ENCODE measurements around the gene IST1. TPM values are rescaled to one million over a fixed set of nuclear protein-coding genes. Genes with fewer than 3 reads are reported as not detected.
"Not testable (repeated sequence)": the region's sequence is repeated elsewhere in the genome, so short reads cannot be mapped to it uniquely, and the experiment has no call there.

Gene IST1
- total RNA-seq, 2 experiments from 2014 or later: 191 to 192 TPM

DNA sequence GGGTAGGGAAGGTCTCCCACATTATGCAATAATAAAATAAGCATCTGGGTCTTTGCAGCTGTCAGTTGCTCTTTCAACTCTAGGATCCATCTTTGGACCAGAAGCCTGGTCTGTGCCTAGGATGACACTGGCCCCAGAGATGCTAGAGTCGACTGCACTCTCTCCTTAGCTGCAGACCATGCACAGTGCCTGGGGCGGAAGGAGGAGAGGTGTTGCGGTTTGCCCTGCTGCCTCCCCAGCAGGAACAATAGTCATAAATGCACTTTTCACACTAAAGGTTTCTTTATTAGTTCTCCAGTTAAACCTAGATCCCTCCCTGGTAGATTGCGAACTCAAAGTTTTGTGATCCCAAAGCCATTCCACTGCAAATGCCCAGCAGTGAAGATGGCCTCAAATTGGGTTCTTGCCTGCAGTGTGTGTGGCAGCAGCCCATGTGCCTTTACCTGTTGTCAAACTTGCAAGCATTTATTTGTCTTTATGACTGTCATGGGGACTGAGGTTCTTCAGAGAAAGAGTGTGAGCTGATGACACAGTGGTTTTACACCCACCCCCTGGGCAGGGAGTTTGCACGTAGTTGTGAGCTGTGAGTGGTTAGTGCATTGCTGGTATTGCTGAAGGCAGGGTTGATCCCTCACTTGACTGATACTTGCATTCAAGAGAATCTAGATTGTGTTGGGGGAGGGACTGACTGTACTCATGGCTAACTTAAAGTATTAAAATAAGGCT is 39.2 kb upstream of the IST1 start:
- Mint-ChIP-seq H3K4me1 (ENCODE audit: low read depth) (peaks cover 50% of the 10 kb centered on the region), H3K36me3 (peaks cover 23% of the 10 kb centered on the region), H3K4me3 (no peak overlapping the region), H3K9me3 (no peaks in the 10 kb centered on the region), H3K27me3 (no peaks in the 10 kb centered on the region), H3K27ac (peak overlapping the region; percentile 86)
- intact Hi-C loops (cut with micrococcal nuclease): loop anchor here (1.0 kb wide), 3 partner anchors 11 to 26 kb away; partner anchors contain the start of gene ATXN1L
- ChIA-PET POLR2A (interaction anchor here (1.2 kb wide), 1 partner anchor 14 kb away, joined by 5 read pairs; no protein-coding TSS in a partner anchor), CTCF (interaction anchor here (1.6 to 6.4 kb wide), 3 partner anchors 9 to 106 kb away, joined by 4 to 34 read pairs (median 9); partner anchors contain the start of gene ZNF821)
- DNase-seq: peak; percentile 72

DNA sequence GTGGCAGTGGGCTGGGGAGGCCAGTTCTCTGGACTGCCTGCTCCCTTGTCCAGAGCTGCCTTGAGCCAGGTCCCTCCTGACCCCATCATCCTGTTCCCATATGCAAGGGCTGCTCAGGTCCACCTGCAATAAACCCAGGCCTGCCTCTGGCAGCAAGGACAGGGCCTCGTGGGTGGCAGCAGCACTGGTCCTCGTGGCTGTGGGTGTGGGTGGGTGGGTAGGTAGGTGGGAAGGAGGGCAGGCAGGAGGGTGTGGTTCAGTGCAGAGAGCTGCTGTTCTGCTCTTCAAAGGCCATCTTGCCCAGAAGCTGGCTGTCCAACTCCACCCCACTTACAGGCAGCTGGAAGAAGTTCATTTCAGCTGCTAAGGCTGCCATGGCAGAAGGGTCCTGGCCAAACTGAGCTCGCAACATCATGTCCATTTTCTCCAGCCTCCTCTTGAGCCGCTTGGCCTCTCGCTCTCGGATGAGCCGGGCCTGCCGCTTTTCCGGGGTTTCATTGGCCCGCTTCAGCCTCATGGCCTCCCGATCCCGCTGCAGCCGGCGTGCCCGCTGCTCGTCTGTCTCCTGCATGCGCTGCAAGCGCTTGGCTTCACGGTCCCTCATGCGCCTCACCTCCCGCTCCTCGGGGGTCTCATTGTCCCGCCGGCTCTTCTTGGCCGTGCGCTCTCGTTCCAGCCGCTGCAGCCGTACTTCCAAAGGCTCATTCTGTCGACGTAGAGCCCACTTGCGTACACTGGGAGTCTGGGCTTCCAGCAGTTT is 35.4 kb upstream of the IST1 start:
- POLR2A ChIA-PET: interaction anchor here (0.5 to 0.6 kb wide), 2 partner anchors 42 to 110 kb away, joined by 3 to 4 read pairs; no protein-coding TSS in a partner anchor
- peaks cover 15% of the 10 kb centered on the region for H3K36me3 Mint-ChIP-seq
- no peak overlapping the region for H3K4me3 Mint-ChIP-seq
- H3K27me3 Mint-ChIP-seq: no peaks in the 10 kb centered on the region
- DNase-seq: no peak
- H3K9me3 Mint-ChIP-seq: no peaks in the 10 kb centered on the region
- H3K27ac Mint-ChIP-seq: peak overlapping the region; percentile 24
- intact Hi-C loops (cut with micrococcal nuclease): no loop called here
- H3K4me1 Mint-ChIP-seq (ENCODE audit: low read depth): peaks cover 25% of the 10 kb centered on the region
- CTCF ChIA-PET: interaction anchor here (1.1 to 6.4 kb wide), 2 partner anchors 23 to 101 kb away, joined by 3 to 34 read pairs; partner anchors contain the start of gene ZNF821

DNA sequence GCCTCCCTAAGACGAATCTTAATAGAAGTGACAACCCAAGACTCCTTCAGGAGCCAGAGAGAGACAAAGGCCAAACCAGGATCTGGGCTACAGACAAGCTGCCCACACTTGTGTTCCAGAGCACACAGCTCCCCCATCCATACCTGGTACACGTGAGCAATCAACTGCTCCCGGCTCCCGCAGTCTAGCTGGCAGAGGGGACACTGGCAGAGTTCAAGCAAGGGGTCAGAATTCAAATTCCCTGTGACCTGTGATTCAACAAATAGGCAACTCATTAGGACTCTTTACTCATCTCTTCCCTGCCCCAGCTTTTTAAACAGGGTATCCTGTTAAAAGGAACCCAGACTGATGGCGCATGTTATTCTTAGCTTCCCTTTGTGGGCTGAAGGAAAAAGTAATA is 31.3 kb upstream of the IST1 start:
- peaks cover 8% of the 10 kb centered on the region for H3K36me3 Mint-ChIP-seq
- H3K4me1 Mint-ChIP-seq (ENCODE audit: low read depth): peaks cover 8% of the 10 kb centered on the region
- ChIA-PET CTCF (interaction anchor here (1.8 kb wide), 1 partner anchor 19 kb away, joined by 6 read pairs; no protein-coding TSS in a partner anchor), POLR2A (interaction anchor here (1.0 kb wide), 1 partner anchor 55 kb away, joined by 3 read pairs; the partner anchor contains the start of gene AP1G1)
- H3K27me3 Mint-ChIP-seq: no peaks in the 10 kb centered on the region
- DNase-seq: no peak
- no peak overlapping the region for H3K27ac Mint-ChIP-seq
- no peaks in the 10 kb centered on the region for H3K9me3 Mint-ChIP-seq
- no peak overlapping the region for H3K4me3 Mint-ChIP-seq
- intact Hi-C loops (cut with micrococcal nuclease): no loop called here

DNA sequence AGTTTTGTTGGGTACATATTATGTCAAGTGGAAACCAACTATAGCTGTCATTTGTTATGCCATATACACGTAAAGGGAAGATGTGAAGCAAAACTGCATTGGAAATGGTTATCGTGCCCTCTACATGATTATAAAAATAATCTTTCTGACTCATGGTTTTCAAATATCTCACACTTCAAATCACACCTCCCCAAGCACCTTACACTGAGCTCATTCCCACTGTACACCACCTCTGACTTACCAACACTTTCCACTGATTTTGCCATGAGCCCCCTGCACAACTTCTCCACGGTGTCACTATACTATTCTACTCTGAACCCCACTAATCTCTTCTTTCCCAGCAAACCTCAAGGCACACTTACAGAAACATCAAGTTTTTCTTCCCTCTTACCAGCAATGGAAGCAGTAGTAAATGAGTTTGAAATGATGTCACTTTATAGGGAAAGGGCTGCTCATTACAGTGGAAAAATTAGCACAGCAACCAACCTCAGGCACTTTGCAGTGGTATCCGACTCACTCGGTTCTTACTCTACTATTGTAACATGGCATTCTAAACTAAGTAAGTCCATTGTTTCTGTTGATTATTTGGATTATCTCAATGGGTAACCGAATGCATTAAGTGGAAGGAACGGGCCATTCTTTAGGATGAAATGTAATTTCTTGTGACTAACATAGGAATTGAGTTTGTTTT is 30.0 kb upstream of the IST1 start:
- Mint-ChIP-seq H3K9me3 (no peaks in the 10 kb centered on the region), H3K36me3 (peaks cover 10% of the 10 kb centered on the region), H3K4me1 (ENCODE audit: low read depth) (peaks cover 16% of the 10 kb centered on the region), H3K27me3 (no peaks in the 10 kb centered on the region), H3K4me3 (no peak overlapping the region), H3K27ac (peak overlapping the region; percentile 7)
- no peak for DNase-seq
- ChIA-PET CTCF (interaction anchor here (0.9 to 2.2 kb wide), 4 partner anchors 9 to 96 kb away, joined by 3 to 6 read pairs (median 5); no protein-coding TSS in a partner anchor), POLR2A (interaction anchor here (0.8 kb wide), 1 partner anchor 15 kb away, joined by 4 read pairs; no protein-coding TSS in a partner anchor)
- intact Hi-C loops (cut with micrococcal nuclease): no loop called here

DNA sequence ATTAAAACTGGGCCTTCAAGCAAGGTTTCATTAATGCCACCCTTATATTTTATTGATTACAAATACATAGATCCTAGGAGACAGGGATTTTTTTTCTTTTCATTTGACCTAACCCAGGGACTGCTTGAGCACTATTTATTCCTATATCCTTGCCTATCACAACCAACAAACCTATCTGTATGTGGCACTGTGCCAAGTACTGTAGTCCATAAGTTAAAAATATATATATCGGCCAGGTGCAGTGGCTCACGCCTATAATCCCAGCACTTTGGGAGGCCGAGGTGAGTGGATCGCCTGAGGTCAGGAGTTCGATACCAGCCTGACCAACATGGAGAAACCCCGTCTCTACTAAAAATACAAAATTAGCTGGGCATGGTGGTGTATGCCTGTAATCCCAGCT is 28.2 kb upstream of the IST1 start:
- H3K27me3 Mint-ChIP-seq; intact Hi-C loops (cut with micrococcal nuclease); H3K27ac Mint-ChIP-seq; H3K4me3 Mint-ChIP-seq; H3K9me3 Mint-ChIP-seq; POLR2A ChIA-PET; DNase-seq: not testable (repeated sequence)
- CTCF ChIA-PET: interaction anchor here (2.2 kb wide), 1 partner anchor 94 kb away, joined by 6 read pairs; no protein-coding TSS in a partner anchor
- Mint-ChIP-seq H3K36me3 (peaks cover 10% of the 10 kb centered on the region), H3K4me1 (ENCODE audit: low read depth) (peaks cover 28% of the 10 kb centered on the region)

DNA sequence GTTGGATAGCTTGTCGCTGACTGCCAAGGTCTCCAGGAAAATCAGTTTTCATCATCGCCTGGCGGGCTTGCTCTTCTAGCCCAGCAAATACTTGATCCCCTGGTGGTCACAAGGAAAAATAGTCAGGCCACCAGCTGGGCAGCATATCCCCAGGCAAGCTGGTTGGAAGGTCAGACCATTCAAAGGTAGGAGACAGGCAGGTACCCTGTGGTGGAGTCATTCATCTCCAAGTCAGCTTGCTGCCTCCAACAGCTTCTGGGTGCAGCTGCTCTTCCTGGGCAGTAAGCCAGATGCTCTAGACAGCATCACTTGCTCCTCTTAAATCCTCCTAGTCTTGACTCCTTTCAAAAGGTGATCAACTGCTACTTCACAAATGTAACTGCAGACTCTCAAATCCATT is 27.4 kb upstream of the IST1 start:
- no peak overlapping the region for H3K4me3 Mint-ChIP-seq
- no peaks in the 10 kb centered on the region for H3K9me3 Mint-ChIP-seq
- POLR2A ChIA-PET: no interaction called here
- H3K4me1 Mint-ChIP-seq (ENCODE audit: low read depth): peaks cover 34% of the 10 kb centered on the region
- no peak overlapping the region for H3K27ac Mint-ChIP-seq
- CTCF ChIA-PET: no interaction called here
- intact Hi-C loops (cut with micrococcal nuclease): no loop called here
- peaks cover 10% of the 10 kb centered on the region for H3K36me3 Mint-ChIP-seq
- DNase-seq: no peak
- H3K27me3 Mint-ChIP-seq: no peaks in the 10 kb centered on the region

DNA sequence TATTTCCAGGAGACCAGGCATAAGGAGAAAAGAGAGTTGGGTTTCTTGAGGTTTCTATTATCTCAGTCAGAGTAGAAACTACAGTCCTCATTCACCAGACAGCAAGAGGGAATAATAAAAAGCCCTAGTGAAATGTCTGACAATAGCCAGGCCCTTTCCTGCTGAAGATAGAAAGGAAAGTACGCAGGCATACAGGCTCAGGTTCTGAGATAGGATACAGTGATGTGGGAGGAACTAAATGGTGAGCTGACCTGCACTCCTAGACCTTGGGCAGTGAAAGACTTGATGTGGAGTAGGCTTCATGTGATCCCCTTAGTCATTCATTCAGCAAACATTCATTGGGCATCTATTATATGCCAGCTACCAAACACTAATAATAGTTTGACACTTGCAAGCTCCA is 26.2 kb upstream of the IST1 start:
- H3K9me3 Mint-ChIP-seq: no peaks in the 10 kb centered on the region
- no peaks in the 10 kb centered on the region for H3K27me3 Mint-ChIP-seq
- CTCF ChIA-PET: interaction anchor here (0.7 to 1.1 kb wide), 2 partner anchors 13 to 17 kb away, joined by 3 read pairs; no protein-coding TSS in a partner anchor
- H3K4me3 Mint-ChIP-seq: no peak overlapping the region
- intact Hi-C loops (cut with micrococcal nuclease): no loop called here
- POLR2A ChIA-PET: no interaction called here
- peaks cover 10% of the 10 kb centered on the region for H3K36me3 Mint-ChIP-seq
- H3K27ac Mint-ChIP-seq: no peak overlapping the region
- no peak for DNase-seq
- H3K4me1 Mint-ChIP-seq (ENCODE audit: low read depth): peaks cover 38% of the 10 kb centered on the region

DNA sequence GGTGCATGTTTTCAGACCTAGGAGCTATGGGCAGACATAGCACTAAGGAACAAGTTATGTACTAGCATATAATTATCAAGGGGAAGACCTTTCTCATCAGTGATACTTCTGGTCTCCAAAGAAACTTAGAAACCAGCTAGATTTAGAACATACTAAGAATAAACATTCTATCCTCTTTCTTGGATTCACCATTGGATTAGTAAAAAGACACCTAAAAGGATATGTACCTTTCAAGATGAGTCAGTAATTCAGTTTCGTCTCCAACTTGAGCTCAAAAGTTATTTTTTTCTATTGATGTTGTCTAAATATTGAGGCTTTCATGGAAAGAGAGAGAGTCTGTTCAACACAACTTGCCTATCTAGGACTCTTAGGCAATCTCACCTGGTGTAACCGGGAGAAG is 24.5 kb upstream of the IST1 start:
- H3K4me1 Mint-ChIP-seq (ENCODE audit: low read depth): peaks cover 30% of the 10 kb centered on the region
- H3K4me3 Mint-ChIP-seq: no peak overlapping the region
- no peak for DNase-seq
- ChIA-PET CTCF (interaction anchor here (0.8 to 1.8 kb wide), 3 partner anchors 12 to 90 kb away, joined by 3 to 24 read pairs (median 3); no protein-coding TSS in a partner anchor), POLR2A (interaction anchor here (1.0 kb wide), 1 partner anchor 116 kb away, joined by 6 read pairs; no protein-coding TSS in a partner anchor)
- no peaks in the 10 kb centered on the region for H3K9me3 Mint-ChIP-seq
- peaks cover 10% of the 10 kb centered on the region for H3K36me3 Mint-ChIP-seq
- no peaks in the 10 kb centered on the region for H3K27me3 Mint-ChIP-seq
- intact Hi-C loops (cut with micrococcal nuclease): no loop called here
- no peak overlapping the region for H3K27ac Mint-ChIP-seq

DNA sequence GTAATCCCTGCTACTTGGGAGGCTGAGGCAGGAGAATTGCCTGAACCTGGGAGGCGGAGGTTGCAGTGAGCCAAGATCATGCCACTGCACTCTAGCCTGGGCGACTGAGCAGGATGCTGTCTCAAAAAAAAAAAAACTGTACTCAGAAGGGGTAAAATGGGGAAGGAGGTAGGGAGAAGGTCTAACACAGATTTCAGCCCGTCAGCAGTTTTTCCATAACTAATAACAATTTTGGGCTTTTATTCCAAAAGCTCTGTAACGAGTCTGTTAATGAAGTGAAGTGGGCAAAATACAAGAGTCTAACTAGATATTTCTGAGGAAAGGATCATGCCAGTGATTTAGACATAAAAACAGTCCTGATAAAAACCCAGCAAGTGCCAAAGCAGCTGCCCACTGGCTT is 22.1 kb upstream of the IST1 start:
- intact Hi-C loops (cut with micrococcal nuclease): no loop called here
- Mint-ChIP-seq H3K4me3 (no peak overlapping the region), H3K9me3 (no peaks in the 10 kb centered on the region), H3K4me1 (ENCODE audit: low read depth) (peaks cover 30% of the 10 kb centered on the region), H3K36me3 (peaks cover 11% of the 10 kb centered on the region), H3K27ac (peak overlapping the region; percentile 28), H3K27me3 (no peaks in the 10 kb centered on the region)
- DNase-seq: no peak
- POLR2A ChIA-PET: no interaction called here
- CTCF ChIA-PET: interaction anchor here (0.6 to 3.3 kb wide), 3 partner anchors 9 to 221 kb away, joined by 3 to 32 read pairs (median 4); no protein-coding TSS in a partner anchor

DNA sequence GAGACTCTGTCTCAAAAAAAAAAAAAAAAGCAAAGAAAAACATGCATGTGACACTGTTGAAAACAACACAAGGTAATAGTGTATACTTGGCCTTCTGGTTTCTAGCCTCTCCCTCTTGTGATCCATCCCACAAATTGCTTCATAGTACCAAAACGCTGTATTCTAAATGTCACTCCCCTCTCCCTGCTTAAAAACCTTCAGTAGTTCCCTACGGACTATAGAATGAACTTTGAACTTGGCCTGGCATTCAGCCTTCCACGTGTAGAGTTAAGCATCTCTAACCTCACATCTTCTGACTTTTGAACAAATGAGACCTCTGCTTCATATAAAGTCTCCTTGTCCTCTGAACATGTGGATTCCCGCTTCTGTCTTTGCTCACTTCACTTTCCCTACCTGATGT is 16.4 kb upstream of the IST1 start:
- intact Hi-C loops (cut with micrococcal nuclease): no loop called here
- no peak overlapping the region for H3K4me3 Mint-ChIP-seq
- no peak for DNase-seq
- no peaks in the 10 kb centered on the region for H3K9me3 Mint-ChIP-seq
- no peaks in the 10 kb centered on the region for H3K27me3 Mint-ChIP-seq
- POLR2A ChIA-PET: no interaction called here
- CTCF ChIA-PET: no interaction called here
- H3K4me1 Mint-ChIP-seq (ENCODE audit: low read depth): peaks cover 35% of the 10 kb centered on the region
- H3K36me3 Mint-ChIP-seq: peaks cover 1% of the 10 kb centered on the region
- H3K27ac Mint-ChIP-seq: no peak overlapping the region

DNA sequence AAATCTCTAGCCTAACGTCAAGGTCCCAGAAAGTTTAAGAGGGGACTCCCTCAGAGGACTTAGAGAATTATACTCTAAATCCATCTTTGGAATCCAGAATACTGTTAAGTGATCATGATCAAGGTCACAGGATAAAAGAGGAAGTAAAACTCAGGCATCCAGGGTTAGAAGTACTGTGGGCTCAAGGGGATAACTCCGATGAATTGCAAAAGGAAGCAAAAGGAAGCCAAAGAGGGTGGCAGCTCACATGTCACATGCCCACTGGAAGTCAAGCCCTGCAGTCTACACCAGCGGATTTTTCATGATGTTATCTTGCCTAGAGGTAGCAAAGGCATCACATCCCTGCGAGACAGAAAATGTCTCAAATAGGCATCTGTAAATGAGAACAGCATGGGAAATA is 15.2 kb upstream of the IST1 start:
- Mint-ChIP-seq H3K4me1 (ENCODE audit: low read depth) (peaks cover 41% of the 10 kb centered on the region), H3K27ac (no peak overlapping the region), H3K9me3 (no peaks in the 10 kb centered on the region), H3K4me3 (no peak overlapping the region), H3K27me3 (peaks cover 1% of the 10 kb centered on the region), H3K36me3 (peaks cover 1% of the 10 kb centered on the region)
- intact Hi-C loops (cut with micrococcal nuclease): loop anchor here (2.0 to 10.0 kb wide), 4 partner anchors 15 to 315 kb away; partner anchors contain the start of genes DHODH and IST1
- ChIA-PET CTCF (interaction anchor here (1.3 kb wide), 1 partner anchor 82 kb away, joined by 6 read pairs; no protein-coding TSS in a partner anchor), POLR2A (interaction anchor here (0.8 kb wide), 1 partner anchor 14 kb away, joined by 4 read pairs; no protein-coding TSS in a partner anchor)
- DNase-seq: no peak
